HG03175 (cell line): ENCODE results near the gene JMJD7.

Source experiments
- ATAC-seq: cut with Tn5 transposase; IDR thresholded peaks from one replicate; pipeline ENCODE4 v1.9.1; 2021; ENCODE audit warnings: mild to moderate bottlenecking, moderate library complexity; ENCODE audit not compliant: unreplicated experiment

Gene JMJD7

DNA sequence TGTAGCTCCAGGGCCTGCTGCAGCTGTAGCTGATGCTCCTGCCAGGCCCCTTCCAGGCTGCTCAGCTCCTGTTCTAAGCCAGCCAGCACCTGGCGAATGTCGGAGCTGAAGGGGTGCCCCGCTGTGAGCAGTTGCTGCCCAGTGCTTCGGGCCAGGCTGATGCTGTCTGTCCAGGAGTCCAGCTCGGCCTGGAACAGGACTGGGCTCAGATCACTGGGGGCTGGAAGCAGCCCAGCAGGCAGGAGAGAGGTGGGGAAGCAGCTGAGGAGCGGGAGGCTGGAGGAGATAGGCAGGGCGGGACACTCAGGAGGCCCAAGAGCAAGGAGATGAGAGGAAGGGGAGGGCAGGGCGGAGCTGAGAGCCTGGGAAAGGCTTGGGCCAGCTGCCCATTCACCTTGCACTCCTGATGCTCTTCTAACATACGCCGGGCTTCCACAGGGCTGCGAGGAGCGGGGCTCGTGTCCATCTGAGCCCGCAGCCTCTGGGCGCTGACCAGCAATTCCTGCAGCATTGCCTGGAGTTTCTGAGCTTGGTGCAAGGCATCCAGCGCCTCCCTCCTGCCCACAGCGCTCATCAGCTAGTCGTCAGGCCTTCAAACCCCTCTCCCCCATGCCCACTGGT, 34.0 kb downstream of the JMJD7 start:
- ATAC-seq = no peak

DNA sequence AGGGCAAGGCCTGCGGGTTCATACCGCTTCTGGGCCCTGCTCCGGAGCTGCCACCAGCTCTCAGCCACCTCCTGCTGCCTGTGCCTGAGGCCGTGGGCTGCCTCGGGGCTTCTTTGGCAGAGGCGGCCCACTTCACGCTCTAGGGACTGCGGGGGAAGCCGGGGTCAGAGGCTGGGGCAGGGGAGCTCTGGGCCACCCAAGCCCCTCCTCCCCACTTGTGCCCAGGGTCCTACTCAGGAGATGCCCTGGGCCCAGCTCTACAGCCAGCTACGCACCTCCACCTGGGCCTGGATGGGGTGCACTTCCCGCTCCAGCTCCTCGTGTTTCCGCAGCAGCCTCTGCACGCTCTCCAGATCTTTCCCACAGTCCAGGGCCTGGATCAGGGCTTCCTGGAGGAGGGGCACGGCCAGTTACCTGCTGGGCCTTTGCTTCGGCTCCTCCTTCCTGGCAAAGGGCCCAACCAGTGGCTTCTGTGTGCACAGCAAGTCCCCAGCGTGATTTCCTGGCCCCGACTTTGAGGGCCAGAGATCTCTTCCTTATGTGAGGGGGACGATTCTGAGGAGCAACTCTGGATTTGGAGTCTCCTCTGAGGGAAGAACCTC, 34.7 kb downstream of the JMJD7 start:
- no peak for ATAC-seq

DNA sequence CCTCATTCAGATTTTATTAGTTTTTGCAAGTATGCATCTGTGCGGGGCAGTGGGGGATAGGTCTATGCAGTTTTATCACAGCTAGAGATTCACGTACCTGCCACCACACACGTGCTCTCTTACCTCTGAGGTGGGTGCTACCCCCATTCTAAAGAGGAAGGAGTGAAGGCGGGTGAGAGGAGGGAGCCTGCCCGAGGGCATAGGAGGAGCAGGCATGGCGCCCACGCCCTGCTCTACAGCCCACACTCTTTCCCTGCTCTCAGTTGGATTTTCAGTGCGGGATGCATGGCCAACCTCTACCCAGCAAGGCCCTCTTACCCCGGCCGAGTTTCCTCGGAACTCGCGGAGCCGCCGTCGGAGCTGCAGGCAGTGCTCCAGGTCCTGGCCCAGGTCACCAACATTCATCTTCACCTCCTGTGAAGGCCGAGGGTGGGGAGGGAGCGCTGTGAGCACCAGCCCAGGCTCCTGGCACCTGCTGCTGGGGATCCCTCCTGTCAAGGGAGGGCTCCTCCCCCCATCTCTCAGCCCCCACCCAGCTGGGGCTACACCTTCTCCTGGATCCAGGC, 37.7 kb downstream of the JMJD7 start:
- no peak for ATAC-seq

DNA sequence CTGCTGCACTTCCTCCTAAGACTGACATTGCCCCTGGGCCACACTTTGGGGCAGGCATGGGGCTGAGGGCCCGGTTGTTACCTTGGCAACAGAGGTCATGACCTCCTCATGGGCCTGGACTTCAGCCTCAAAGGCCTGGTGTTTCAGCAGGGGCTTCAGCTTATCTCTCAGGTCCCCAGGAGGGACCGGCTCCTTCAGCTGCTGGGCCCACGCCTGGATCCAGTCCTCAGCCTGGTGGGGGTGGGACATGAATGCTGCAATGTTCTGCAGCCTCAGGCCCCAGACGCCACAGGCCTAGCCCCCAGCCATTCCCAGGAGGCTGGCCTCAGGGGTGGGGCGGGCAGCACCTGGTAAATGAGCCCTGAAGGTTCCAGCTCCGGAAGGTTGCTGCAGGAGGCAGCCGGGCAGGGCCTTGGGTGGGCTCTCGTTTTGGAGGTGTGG, 38.4 kb downstream of the JMJD7 start:
- ATAC-seq = no peak

DNA sequence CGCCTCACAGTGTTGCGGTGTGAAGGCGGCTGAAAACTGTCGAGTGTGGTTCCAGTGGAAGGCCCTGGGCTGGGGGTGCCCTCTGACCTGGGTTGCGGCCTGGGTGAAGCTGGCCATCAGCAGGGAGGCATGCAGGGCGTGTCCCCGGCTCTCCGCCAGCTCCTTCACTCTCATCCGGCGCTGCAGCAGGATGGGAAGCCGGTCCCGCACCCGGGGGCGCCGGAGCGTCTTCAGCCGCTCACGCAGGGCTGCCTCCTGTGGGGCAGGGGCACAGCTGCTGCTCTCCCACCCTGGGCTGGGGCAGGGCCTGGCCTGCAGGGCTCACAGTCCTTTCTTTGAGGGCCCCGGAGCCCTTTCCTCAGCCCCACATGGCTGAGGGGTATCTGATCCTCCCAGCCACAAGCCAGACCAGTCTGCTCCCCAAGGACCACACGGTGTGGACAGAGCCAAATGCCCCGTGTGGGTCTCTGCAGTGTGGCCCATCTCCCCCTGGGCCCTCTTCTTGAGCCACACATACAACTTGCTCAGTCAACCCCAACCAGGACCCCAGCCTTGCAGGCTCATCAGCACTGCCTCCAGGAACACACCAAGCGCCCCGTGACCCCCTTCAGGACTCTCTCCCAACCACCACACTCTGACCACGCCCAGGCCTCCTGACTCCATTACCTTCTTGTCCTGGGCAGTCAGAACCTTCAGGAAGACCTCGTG, 39.1 kb downstream of the JMJD7 start:
- no peak for ATAC-seq

DNA sequence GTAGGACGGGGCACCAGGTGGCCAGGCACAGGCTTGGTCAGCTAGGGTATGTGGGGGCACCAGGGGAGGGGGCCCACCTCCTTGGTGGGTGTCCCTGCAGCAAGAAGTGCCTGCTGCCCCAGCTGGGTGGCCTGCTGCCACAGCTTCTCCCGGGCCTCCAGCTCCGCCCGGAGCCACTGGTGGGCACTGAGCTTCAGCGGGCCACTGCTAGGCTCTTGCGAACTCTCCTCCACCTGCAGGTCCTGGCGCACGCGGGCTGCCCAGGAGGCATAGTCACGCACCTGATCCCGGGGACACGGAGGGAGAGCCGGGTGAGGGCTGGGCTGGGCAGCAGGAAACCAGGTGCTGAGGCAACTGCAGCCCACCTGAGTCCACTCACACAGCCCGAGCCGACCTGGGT, 40.4 kb downstream of the JMJD7 start:
- no peak for ATAC-seq

DNA sequence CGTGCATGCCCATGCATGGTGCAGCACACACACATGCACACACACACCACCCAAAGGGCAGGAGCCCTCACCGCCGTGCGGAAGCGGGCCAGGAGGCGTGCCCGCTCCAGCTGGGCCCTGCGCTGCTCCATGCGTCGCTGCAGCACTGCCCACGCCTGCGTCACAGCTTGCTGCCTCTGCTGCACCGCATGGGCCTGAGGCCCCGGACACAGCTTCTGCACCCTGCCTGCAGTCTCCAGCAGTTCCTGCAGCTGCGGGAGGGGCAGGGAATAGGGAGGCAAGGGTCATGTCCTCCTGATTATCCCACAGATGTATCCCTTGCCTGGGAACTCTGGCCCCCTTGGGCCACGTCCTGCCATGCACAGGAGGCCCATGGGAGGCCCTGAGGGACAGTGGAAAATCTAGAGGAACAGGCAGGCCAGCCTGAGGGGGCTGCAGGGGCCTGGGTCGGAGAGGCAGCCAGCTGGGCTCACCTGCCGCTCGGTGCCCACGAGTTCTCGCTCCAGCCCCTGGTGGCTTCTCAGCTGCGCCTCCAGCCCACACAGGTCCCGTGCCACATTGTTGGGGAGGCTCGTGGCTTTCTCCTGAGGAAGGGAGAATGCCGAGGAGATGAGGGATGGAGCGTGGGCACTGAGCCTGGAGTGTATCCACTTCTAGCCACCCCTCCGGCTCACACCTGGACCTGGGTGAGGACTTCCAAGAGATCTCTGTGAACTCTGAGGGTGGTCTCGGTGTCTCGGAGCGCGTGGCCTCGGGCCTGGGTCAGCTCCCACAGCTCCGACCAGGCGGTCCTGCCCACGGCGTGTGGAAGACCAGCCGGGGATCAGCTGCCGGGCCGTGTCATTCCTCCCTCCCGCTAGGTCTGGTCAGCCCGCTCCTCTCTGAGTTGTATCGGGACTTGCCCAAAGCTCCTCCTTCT, 42.1 kb downstream of the JMJD7 start:
- no peak for ATAC-seq

DNA sequence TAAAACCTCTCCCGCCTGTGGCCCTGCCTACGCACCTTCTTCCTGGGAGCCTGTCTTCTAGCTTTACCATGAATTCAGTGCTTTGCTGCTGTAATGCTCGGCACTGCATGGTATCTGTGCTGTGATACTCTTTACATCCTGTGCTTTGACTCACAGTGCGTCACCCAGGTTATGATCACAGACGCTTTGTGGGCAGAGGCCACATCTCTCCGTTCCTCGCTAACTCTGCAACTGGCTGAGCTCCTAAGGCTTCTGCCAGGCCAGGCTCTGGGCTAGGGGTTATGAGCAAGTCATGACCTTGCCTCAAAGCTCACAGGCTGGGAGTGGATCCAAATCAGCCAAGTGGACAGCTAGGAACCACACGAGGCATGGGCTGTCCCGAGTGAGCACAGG, 42.8 kb downstream of the JMJD7 start:
- ATAC-seq = no peak

DNA sequence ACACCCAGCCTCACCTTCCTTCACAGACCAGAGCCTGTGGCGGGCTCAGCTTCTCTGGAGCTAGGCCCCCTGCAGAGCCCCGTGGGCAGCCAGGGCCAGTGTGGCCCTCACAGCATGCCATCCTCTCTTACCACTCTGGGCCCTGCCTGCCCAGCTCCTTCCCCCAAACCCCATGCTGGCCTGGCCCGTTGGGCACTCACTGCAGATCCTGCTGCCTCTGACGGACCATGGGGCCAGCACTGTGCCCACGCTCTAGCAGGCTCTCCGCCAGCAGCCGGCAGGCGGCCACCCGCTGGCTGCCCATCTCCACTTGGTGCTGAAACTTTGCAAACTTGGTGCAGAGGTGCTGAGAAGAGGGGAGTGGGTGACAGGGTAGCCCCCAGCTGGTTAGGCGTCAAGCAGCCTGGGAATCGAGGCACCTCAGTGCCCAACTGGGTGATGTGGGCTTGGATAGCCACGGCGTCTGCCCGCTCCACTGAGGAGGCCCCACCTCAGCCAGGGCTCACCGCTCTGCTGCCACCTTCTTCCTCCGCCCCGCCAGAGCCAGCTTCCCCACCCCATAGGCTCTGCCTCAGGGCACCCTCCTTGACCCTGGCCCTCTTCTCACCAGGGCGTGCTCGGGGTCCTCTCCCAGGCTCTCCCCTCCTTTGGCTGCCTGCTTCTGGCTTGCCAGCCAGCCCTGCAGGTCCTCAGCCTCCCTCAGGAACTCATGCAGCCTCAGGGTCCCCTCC, 43.4 kb downstream of the JMJD7 start:
- ATAC-seq = no peak

DNA sequence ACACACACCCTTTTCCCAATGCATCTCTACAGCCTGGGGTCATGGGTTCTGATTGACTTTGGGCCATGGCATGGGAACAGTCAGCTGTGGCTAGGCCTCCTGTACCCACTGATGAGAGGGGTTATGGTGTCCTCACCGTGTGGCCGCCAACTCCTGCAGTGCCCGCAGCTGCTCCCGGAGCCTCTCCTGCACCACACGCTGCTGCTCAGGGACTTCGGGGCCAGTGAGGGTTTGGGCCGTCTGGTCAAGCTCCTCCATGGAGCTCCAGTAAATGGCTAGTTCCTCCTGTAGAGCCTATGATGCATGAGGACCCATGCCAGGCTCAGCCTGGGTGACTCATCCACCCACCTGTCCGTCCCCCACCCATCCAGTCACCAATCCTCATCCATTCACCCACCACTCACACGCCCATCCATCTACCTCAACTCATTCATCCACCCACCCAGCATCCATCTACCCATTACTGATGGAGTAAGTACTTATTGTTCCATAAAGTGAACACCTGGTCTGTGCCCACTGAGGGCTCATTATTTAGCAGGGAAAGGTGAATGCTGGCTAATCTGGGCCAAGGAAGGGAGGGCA, 44.4 kb downstream of the JMJD7 start:
- no peak for ATAC-seq

DNA sequence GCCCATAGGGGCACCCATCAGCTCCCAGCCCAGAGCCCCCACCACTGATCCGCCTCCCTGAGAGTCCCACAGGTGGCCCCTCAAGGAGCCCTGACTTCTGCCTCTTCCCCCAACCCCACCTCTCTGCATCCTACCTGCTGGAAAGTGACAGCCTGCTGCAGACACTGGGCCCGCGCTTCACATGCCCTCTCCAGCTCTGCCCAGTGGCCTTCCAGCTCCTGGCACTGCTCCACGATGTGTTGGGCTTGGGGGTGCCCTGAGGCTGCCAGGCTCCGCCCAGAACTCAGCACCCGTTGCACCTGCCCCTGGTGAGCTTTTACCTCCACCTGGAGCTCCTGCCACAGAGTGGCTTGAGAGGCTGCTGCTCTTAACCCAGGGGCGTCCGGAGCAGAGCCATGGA, 45.8 kb downstream of the JMJD7 start:
- ATAC-seq = no peak

DNA sequence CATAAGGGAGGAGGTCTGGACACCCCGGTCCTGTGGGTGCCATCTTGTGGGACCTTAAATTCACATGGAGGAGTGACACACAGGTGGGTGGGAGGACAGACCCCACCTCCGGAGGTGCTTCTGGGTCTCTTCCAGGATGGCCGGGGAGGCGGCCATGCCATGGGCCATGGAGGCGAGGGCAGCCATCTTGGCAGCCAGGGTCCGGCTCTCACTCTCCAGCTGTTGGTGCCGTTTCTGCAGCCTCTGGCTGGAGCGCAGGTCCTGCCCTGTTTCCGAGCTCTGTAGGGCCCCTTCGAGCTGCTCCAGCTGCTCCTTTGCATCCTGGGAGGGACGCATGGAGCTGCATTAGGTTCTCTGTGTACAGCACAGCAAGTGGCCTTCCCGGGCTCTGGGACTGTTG, 46.8 kb downstream of the JMJD7 start:
- no peak for ATAC-seq

DNA sequence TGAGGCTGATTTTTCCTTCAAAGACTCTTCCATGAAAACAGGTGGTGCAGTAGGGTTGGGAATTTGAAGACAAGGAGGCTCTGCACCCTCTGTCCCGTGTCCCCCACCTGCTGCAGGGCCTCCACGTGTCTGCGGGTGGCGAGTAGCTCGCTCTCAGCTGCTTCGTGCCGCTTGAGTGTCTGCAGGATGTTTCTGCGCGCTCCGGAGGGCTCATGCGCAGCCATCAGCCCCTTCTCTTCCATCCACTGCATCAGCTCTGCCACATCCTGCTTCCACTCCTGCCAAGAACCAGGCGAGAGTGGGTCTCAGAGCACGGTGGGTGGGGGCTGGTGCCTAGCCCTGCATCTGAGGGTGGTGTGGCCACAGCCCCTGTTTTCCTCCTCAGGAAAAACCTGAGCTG, 48.1 kb downstream of the JMJD7 start:
- ATAC-seq = no peak

DNA sequence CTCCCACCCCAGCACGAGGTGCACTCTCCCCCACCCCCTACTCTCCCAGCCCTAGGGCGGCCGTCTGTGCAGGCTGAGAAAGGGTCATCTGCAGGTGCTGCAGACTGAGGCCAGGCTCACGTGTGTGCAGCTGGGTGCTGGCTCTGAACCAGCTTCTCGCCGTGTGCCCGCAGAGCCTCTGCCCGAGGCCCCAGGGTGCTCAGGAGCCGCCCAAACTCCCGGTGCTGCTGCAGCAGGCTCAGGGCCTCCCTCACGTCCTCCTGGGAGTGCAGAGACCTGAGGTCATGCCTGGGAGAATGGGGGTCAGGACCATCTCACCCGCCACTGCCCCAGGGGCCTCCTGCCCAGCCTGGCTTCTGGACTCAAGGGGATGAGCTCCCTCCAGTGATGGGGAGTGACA, 48.8 kb downstream of the JMJD7 start:
- ATAC-seq = no peak

DNA sequence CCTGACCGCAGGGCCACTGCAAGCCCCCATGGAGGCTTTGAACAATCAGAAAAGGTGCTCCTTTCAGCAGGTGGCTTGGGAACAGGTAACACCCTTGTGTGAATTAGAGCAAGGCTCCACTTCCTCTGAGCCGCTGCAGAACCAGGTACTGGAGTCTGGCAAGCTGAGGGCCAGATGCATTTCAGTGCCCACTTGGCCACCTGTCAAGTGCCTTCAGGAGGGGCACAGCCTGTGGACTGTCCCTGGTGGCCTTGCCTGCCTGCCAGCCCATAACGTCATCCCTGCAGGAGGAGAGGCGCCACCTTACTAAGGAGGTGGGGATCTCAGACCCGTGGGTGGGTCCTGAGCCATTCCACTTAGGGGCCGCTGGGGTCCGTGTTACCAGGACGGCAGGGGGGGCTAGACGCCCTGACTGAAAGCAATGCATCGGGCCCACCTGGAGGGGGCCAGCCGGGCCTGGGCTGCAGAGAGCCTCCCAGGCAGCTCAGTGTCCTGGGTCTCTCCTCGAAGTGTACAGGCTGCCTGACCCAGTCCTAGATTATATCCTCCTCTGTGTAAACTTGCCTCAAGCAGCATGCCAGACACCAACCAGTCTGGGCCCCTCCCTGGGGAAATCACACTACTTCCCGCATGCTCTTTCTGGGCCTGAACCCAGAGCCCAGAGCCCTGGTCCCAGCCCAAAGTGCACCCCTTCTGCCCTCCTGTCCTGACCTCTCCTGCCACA, 49.9 kb downstream of the JMJD7 start:
- no peak for ATAC-seq

DNA sequence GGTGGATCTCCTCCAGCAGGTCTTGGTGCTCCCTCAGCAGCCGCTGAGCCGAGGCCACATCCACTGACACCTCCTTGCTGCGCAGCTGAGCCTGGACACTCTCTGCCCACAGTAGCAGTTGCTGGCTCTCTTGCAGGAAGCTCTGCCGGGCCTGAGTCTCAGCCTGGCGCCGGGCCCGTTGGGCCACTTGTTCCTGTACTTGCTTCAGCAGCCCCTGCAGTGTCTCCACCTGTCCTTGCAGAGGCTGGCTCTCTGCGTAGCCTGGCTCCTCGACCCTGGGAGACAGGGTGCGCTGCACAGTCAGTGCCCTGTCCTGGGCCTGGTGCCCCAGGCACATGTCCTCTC, 50.4 kb downstream of the JMJD7 start:
- no peak for ATAC-seq

DNA sequence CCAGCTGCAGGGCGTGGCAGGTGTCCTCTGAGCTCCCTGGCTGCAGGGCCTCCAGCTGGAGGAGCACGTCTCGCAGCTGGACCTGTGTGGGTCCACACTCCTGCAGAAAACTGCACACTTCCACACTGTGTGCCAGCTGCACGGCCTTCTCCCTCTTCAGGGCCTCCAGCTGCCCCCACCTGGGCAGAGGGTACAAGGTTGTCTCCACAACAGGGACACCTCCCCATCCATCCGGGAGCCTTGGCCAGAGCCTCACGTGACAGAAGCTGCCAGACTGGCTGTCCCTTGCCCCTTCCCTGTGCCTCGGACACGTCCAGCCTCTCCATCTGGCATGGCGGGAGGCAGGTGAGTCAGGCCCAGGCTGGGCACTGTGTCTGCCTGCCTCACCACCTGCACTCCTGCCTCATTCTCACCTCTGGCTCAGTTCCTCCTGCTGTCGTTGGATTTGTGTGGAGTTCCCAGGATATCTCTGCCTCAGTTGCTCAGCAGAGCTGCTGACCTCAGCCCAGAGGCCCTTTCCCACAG, 51.5 kb downstream of the JMJD7 start:
- ATAC-seq = no peak

DNA sequence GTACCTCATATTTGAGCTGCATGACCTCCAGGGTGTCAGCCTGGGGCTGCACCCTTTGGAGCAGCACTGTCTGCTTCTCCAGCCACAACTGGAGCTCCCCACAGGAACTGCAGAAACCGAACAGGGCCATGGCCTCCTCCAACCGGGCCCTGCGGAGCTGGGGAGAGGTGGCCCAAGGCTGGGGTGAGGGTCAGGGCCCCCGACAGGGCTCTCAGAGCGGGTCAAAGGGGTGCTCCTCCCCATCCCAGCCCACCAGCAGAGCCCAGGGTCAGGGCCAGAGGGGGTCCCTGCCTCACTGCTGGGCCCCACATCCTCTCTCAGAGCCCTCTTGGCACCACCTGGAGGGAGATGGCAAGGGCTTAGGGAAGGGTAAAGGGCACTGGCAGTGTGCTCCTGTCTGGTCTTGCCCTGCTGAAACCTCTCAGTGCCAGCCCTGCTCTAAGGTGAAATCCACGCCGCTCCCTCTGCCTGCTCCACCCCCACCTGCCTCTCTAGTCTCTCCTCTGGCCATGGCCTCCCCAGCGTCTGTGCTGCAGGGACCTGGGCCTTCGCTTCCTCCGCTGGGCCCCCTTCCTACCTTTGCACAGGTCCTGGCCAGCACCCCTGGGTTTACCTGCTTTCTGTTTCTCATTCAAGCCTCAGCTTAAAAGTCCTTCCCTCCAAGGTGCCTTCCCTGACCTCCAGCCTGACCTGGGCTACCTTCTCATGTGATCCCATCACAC, 52.4 kb downstream of the JMJD7 start:
- ATAC-seq = no peak

DNA sequence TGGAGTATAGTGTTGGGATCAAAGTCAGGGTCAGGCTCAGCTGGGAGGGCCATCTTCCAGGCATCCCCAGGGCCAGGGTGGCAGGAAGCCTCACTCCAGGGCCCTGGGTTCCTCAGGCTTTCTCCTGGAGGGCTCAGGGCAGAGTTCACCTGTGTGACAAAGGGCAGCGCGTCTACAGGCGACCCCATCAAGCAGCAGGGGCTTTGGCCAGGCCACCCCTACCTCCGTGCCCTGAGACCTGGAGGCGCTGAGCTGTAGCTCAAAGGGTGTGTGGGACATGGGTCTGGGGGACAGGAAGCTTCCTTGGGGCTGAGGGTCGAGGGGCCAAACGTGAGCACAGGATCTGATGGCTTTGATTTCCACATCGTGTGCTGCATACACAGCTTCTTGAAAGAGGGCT, 53.2 kb downstream of the JMJD7 start:
- no peak for ATAC-seq
